Fibroblast of skin of left quadriceps (primary cell): ENCODE results near the gene STK35.

ENCODE experiments used
- DNase-seq, 2 experiments: peaks; one replicate each; pipeline ENCODE4 v3.0.0-alpha.2; 2013; ENCODE audit warnings: low read depth in 2 of 2

STK35 gene

GRCh38 chr20:2133318-2134183 is 31.9 kb downstream of the STK35 start:
- peak; percentile 15 to 19 for DNase-seq

GRCh38 chr20:2135013-2135412 is 33.4 kb downstream of the STK35 start:
- DNase-seq = no peak

- no peak for DNase-seq
These were observed 34.6 kb downstream of the STK35 start for GRCh38 chr20:2136275-2136674.

GRCh38 chr20:2137552-2138201 is 36.0 kb downstream of the STK35 start:
- DNase-seq = peak; percentile 36 to 40

- no peak for DNase-seq
These were observed 36.8 kb downstream of the STK35 start for GRCh38 chr20:2138396-2138795.

GRCh38 chr20:2139250-2139649 is 37.6 kb downstream of the STK35 start:
- no peak for DNase-seq

- no peak for DNase-seq
These were observed 38.1 kb downstream of the STK35 start for GRCh38 chr20:2139736-2140135.

GRCh38 chr20:2140561-2140960 is 38.9 kb downstream of the STK35 start:
- no peak for DNase-seq

- DNase-seq = no peak
These were observed 40.3 kb downstream of the STK35 start for GRCh38 chr20:2141600-2142575.

GRCh38 chr20:2142649-2143048 is 41.0 kb downstream of the STK35 start:
- DNase-seq = no peak

- DNase-seq = no peak
These were observed 42.0 kb downstream of the STK35 start for GRCh38 chr20:2143594-2143993.

- no peak for DNase-seq
These were observed 43.2 kb downstream of the STK35 start for GRCh38 chr20:2144850-2145249.

GRCh38 chr20:2145376-2145775 is 43.7 kb downstream of the STK35 start:
- DNase-seq = no peak

- no peak for DNase-seq
These were observed 44.6 kb downstream of the STK35 start for GRCh38 chr20:2146080-2146867.

- no peak for DNase-seq
These were observed 47.9 kb downstream of the STK35 start for GRCh38 chr20:2149507-2149906.

GRCh38 chr20:2150660-2151059 is 49.0 kb downstream of the STK35 start:
- no peak for DNase-seq

- peak in 1 of 2 experiments; percentile 24 for DNase-seq
These were observed 50.2 kb downstream of the STK35 start for GRCh38 chr20:2151858-2152281.

GRCh38 chr20:2152317-2152716 is 50.7 kb downstream of the STK35 start:
- DNase-seq = no peak

- no peak for DNase-seq
These were observed 51.7 kb downstream of the STK35 start for GRCh38 chr20:2153326-2153725.

- DNase-seq = no peak
These were observed 54.6 kb downstream of the STK35 start for GRCh38 chr20:2156224-2156623.
